Cardiac muscle cell (in vitro differentiated cells and primary cell): ENCODE measurements around the gene ALDOA. TPM values are rescaled to one million over a fixed set of nuclear protein-coding genes. Genes with fewer than 3 reads are reported as not detected.

Experiments
- DNase-seq, 2 donors: peaks; one replicate each; pipeline versions ENCODE4 v3.0.0 to v3.0.0-alpha.2; 2010 to 2017; ENCODE audit warnings: low read depth in 1 of 2, low spot score in 1 of 2
- H3K27ac ChIP-seq: fragments of 200-600 bp; sonication (generic); 2 replicates; pipeline ENCODE4 v1.5.1; 2016
- H3K27me3 ChIP-seq: fragments of 200-600 bp; sonication (generic); 2 replicates; pipeline ENCODE4 v1.6.0; 2016; ENCODE audit warnings: control low read depth
- H3K36me3 ChIP-seq: fragments of 200-600 bp; sonication (generic); 2 replicates; pipeline ENCODE4 v1.5.1; 2016; ENCODE audit warnings: control low read depth
- H3K4me1 ChIP-seq: fragments of 200-600 bp; sonication (generic); 2 replicates; pipeline ENCODE4 v1.8.1; 2017; ENCODE audit warnings: low read depth, mild to moderate bottlenecking, mixed run types
- H3K4me3 ChIP-seq: fragments of 200-600 bp; sonication (generic); 2 replicates; pipeline ENCODE4 v1.5.1; 2016; ENCODE audit warnings: mild to moderate bottlenecking
- H3K9me3 ChIP-seq: fragments of 200-600 bp; sonication (generic); 2 replicates; pipeline ENCODE4 v1.5.1; 2017; ENCODE audit warnings: low read depth, mild to moderate bottlenecking, control low read depth
- polyA plus RNA-seq: library from polyadenylated mRNA; unstranded; fragments of >200 nt; fragmentation: Nextera tagmentation; extraction: Ambion mirVana; gene quantifications from 2 replicates; pipeline ENCODE4 v1.2.1, GENCODE V29; 2016
- total RNA-seq: library from RNA; depleted of rRNA; stranded (reverse); fragments of >200 nt; gene quantifications from 2 replicates; pipeline ENCODE4 v1.2.3, GENCODE V29; 2016
- TF ChIP-seq, protein P1 (sequence below): IDR thresholded peaks from 2 replicates; pipeline ENCODE4 v1.5.1; 2012; ENCODE audit warnings: low read depth, mild to moderate bottlenecking, low read length

The ALDOA gene
- total and polyA plus RNA-seq, 2 experiments from 2014 or later: 3,852 to 6,816 TPM

- H3K4me3 ChIP-seq: no peak overlapping the region
- H3K4me1 ChIP-seq: peaks cover 22% of the 10 kb centered on the region
- H3K9me3 ChIP-seq: no peaks in the 10 kb centered on the region
- H3K36me3 ChIP-seq: peaks cover 55% of the 10 kb centered on the region
- TF ChIP-seq, protein P1, sequence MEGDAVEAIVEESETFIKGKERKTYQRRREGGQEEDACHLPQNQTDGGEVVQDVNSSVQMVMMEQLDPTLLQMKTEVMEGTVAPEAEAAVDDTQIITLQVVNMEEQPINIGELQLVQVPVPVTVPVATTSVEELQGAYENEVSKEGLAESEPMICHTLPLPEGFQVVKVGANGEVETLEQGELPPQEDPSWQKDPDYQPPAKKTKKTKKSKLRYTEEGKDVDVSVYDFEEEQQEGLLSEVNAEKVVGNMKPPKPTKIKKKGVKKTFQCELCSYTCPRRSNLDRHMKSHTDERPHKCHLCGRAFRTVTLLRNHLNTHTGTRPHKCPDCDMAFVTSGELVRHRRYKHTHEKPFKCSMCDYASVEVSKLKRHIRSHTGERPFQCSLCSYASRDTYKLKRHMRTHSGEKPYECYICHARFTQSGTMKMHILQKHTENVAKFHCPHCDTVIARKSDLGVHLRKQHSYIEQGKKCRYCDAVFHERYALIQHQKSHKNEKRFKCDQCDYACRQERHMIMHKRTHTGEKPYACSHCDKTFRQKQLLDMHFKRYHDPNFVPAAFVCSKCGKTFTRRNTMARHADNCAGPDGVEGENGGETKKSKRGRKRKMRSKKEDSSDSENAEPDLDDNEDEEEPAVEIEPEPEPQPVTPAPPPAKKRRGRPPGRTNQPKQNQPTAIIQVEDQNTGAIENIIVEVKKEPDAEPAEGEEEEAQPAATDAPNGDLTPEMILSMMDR: no peak
- DNase-seq: no peak
- peak overlapping the region; percentile 69 for H3K27ac ChIP-seq
- H3K27me3 ChIP-seq: no peaks in the 10 kb centered on the region
These were observed 2.8 kb downstream of the ALDOA start for GRCh38 chr16:30068333-30068732.

DNA sequence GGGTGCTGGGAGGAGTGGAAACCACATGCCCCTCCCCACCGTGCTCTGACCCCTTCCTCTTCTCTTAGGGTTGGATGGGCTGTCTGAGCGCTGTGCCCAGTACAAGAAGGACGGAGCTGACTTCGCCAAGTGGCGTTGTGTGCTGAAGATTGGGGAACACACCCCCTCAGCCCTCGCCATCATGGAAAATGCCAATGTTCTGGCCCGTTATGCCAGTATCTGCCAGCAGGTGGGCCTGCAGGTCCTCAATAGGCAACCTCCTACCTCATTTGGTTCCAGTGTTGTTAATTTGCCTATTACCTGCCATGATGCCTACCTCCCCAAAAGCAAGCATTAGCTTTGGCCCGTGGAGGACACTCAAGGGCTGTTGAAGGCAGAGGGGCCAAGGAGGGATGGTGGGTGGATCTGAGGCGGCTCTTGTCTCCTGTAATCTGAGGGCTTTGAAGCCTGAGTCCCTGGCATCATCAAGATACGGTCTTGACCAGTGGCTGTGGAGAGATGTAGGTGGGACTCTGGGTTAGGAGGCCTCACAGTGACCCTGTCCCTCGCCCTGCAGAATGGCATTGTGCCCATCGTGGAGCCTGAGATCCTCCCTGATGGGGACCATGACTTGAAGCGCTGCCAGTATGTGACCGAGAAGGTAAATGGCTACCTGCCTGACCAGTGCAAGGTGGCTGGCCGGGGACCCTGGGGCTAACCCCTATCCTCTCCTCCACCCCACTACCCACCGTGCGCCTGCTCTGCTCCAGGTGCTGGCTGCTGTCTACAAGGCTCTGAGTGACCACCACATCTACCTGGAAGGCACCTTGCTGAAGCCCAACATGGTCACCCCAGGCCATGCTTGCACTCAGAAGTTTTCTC, 3.4 kb downstream of the ALDOA start:
- peak in 1 of 2 donors; percentile 30 for DNase-seq
- Histone ChIP-seq H3K36me3 (peaks cover 55% of the 10 kb centered on the region), H3K4me1 (peaks cover 16% of the 10 kb centered on the region), H3K9me3 (no peaks in the 10 kb centered on the region), H3K27me3 (no peaks in the 10 kb centered on the region), H3K4me3 (no peak overlapping the region), H3K27ac (peak overlapping the region; percentile 69)
- TF ChIP-seq, protein P1: peak; percentile 58

DNA sequence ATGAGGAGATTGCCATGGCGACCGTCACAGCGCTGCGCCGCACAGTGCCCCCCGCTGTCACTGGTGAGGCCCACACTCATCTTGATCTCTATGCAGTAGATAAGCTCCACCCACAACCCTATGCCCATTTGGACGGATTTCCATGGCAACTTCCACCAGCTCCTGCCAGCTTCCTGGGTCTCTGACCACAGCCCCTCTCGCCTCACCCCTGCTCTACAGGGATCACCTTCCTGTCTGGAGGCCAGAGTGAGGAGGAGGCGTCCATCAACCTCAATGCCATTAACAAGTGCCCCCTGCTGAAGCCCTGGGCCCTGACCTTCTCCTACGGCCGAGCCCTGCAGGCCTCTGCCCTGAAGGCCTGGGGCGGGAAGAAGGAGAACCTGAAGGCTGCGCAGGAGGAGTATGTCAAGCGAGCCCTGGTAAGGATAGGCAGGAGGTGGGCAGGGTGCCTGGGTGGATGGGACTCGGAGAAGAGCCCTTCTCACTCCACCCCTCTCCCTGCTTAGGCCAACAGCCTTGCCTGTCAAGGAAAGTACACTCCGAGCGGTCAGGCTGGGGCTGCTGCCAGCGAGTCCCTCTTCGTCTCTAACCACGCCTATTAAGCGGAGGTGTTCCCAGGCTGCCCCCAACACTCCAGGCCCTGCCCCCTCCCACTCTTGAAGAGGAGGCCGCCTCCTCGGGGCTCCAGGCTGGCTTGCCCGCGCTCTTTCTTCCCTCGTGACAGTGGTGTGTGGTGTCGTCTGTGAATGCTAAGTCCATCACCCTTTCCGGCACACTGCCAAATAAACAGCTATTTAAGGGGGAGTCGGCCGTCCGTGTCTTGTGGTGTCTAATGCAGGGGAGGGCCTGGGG, 4.3 kb downstream of the ALDOA start:
- Histone ChIP-seq H3K4me3 (no peak overlapping the region), H3K36me3 (peaks cover 55% of the 10 kb centered on the region), H3K27me3 (no peaks in the 10 kb centered on the region), H3K9me3 (no peaks in the 10 kb centered on the region), H3K4me1 (peaks cover 16% of the 10 kb centered on the region), H3K27ac (peak overlapping the region; percentile 69)
- TF ChIP-seq, protein P1: no peak
- peak; percentile 27 to 58 for DNase-seq

- Histone ChIP-seq H3K9me3 (no peaks in the 10 kb centered on the region), H3K27ac (peak overlapping the region; percentile 69), H3K36me3 (peaks cover 55% of the 10 kb centered on the region), H3K4me1 (peaks cover 16% of the 10 kb centered on the region), H3K4me3 (no peak overlapping the region), H3K27me3 (no peaks in the 10 kb centered on the region)
- TF ChIP-seq, protein P1: no peak
- DNase-seq: no peak
These were observed 4.9 kb downstream of the ALDOA start for GRCh38 chr16:30070490-30070889.

GRCh38 chr16:30075503-30076275, 10.1 kb downstream of the ALDOA start, which contains the start of gene PPP4C:
Gene PPP4C (plus strand): TSS chr16:30075994. CDS start chr16:30076378, 384 bp downstream.
- TF ChIP-seq, protein P1: peak; percentile 8
- Histone ChIP-seq H3K4me1 (peaks cover 6% of the 10 kb centered on the region), H3K9me3 (no peaks in the 10 kb centered on the region), H3K27me3 (no peaks in the 10 kb centered on the region), H3K36me3 (peaks cover 24% of the 10 kb centered on the region), H3K4me3 (peak within 1 kb of the TSS; percentile 98), H3K27ac (peak within 1 kb of the TSS; percentile 79)
- DNase-seq: peak; percentile 94 to 96
